ENCODE results near the gene TOGARAM1. TPM values are rescaled to one million over a fixed set of nuclear protein-coding genes. Genes with fewer than 3 reads are reported as not detected.

The TOGARAM1 gene
- total RNA-seq, 1 experiment from 2014 or later, result 6.4 TPM

DNA sequence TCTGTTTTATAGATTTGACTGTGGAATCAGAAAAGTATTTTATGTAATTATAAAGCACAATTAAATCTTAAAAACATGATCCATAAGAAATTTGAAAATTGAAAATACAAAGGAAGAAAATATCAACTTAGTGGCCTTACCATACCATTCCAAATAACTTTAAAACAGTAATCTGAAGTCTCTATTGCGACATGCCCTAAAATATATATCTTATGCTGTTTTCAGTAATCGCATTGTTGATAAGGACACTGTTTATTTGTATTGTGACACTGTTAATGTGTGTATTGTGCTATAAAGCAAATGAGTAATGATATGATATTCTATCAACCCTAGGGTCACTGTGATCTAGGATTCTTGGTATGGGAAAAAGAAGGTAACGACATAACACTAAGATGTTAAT is 7.2 kb upstream of the TOGARAM1 start (continued):
- TF ChIP-seq CDX4 (CRISPR knock-in tag; IDR thresholded peaks at IDR 0.05; ENCODE audit: borderline replicate concordance) (no peak), ZNF138 (CRISPR knock-in tag; conservative IDR thresholded peaks at IDR 0.05) (no peak), GRHL2 (CRISPR knock-in tag; IDR thresholded peaks at IDR 0.05; ENCODE audit: insufficient replicate concordance, severe bottlenecking) (no peak), NFE2L1 (CRISPR knock-in tag; IDR thresholded peaks at IDR 0.05) (no peak), HMGA2 (CRISPR knock-in tag; IDR thresholded peaks at IDR 0.05) (no peak), MXD4 (CRISPR knock-in tag; IDR thresholded peaks at IDR 0.05; ENCODE audit: borderline replicate concordance) (no peak)
- TF ChIP-seq, protein P1, sequence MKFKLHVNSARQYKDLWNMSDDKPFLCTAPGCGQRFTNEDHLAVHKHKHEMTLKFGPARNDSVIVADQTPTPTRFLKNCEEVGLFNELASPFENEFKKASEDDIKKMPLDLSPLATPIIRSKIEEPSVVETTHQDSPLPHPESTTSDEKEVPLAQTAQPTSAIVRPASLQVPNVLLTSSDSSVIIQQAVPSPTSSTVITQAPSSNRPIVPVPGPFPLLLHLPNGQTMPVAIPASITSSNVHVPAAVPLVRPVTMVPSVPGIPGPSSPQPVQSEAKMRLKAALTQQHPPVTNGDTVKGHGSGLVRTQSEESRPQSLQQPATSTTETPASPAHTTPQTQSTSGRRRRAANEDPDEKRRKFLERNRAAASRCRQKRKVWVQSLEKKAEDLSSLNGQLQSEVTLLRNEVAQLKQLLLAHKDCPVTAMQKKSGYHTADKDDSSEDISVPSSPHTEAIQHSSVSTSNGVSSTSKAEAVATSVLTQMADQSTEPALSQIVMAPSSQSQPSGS (CRISPR knock-in tag; IDR thresholded peaks at IDR 0.05; ENCODE audit: borderline replicate concordance, low read depth), result no peak
- TF ChIP-seq, protein P2, sequence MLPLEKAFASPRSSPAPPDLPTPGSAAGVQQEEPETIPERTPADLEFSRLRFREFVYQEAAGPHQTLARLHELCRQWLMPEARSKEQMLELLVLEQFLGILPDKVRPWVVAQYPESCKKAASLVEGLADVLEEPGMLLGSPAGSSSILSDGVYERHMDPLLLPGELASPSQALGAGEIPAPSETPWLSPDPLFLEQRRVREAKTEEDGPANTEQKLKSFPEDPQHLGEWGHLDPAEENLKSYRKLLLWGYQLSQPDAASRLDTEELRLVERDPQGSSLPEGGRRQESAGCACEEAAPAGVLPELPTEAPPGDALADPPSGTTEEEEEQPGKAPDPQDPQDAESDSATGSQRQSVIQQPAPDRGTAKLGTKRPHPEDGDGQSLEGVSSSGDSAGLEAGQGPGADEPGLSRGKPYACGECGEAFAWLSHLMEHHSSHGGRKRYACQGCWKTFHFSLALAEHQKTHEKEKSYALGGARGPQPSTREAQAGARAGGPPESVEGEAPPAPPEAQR (CRISPR knock-in tag; IDR thresholded peaks at IDR 0.05), result no peak

- no peaks in the 10 kb centered on the region for H3K27me3 Mint-ChIP-seq (ENCODE audit: low read depth)
- POLR2A ChIA-PET, result no interaction called here
- TF ChIP-seq ZNF396 (CRISPR knock-in tag; IDR thresholded peaks at IDR 0.05; ENCODE audit: borderline replicate concordance) (no peak), ERG (CRISPR knock-in tag; IDR thresholded peaks at IDR 0.05) (no peak), IRF1 (CRISPR knock-in tag; IDR thresholded peaks at IDR 0.05) (no peak), JUN (CRISPR knock-in tag; IDR thresholded peaks at IDR 0.05) (no peak)
- TF ChIP-seq, protein P3, sequence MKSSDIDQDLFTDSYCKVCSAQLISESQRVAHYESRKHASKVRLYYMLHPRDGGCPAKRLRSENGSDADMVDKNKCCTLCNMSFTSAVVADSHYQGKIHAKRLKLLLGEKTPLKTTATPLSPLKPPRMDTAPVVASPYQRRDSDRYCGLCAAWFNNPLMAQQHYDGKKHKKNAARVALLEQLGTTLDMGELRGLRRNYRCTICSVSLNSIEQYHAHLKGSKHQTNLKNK (CRISPR knock-in tag; IDR thresholded peaks at IDR 0.05), result no peak
- TF ChIP-seq, protein P4, sequence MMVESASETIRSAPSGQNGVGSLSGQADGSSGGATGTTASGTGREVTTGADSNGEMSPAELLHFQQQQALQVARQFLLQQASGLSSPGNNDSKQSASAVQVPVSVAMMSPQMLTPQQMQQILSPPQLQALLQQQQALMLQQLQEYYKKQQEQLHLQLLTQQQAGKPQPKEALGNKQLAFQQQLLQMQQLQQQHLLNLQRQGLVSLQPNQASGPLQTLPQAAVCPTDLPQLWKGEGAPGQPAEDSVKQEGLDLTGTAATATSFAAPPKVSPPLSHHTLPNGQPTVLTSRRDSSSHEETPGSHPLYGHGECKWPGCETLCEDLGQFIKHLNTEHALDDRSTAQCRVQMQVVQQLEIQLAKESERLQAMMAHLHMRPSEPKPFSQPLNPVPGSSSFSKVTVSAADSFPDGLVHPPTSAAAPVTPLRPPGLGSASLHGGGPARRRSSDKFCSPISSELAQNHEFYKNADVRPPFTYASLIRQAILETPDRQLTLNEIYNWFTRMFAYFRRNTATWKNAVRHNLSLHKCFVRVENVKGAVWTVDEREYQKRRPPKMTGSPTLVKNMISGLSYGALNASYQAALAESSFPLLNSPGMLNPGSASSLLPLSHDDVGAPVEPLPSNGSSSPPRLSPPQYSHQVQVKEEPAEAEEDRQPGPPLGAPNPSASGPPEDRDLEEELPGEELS (CRISPR knock-in tag; IDR thresholded peaks at IDR 0.05), result no peak
- TF ChIP-seq, protein P5, sequence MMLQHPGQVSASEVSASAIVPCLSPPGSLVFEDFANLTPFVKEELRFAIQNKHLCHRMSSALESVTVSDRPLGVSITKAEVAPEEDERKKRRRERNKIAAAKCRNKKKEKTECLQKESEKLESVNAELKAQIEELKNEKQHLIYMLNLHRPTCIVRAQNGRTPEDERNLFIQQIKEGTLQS (CRISPR knock-in tag; conservative IDR thresholded peaks at IDR 0.05), result no peak
- CTCF ChIA-PET, result no interaction called here
- no peaks in the 10 kb centered on the region for H3K36me3 Mint-ChIP-seq
- H3K9me3 Mint-ChIP-seq, result no peaks in the 10 kb centered on the region
- H3K27ac Mint-ChIP-seq, result no peak overlapping the region
- no peak overlapping the region for H3K4me3 Mint-ChIP-seq
- DNase-seq (ENCODE audit: low spot score) (no peak), ATAC-seq (no peak)
- H3K4me1 Mint-ChIP-seq, result peaks cover 16% of the 10 kb centered on the region
These were observed 6.5 kb upstream of the TOGARAM1 start for GRCh38 chr14:44955528-44955927.

DNA sequence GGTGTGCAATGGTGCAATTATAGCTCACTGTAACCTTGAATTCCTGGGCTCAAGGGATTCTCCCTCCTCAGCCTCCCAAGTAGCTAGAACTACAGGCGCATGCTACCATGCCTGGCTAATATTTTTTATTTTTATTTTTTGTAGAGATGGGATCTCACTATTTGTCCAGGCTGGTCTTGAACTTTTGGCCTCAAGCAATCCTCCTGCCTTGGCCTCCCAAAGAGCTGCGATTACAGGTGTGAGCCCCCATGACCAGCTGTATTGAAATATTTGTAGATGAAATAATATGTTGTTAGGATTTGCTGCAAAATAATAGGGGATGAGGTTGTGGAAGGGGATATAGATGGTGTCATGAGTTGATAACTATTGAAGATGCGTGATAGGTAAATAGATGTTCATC is 5.1 kb upstream of the TOGARAM1 start:
- TF ChIP-seq SMAD3 (CRISPR knock-in tag; IDR thresholded peaks at IDR 0.05; ENCODE audit: borderline replicate concordance) (no peak), AR (CRISPR knock-in tag; IDR thresholded peaks at IDR 0.05) (no peak), FOXK1 (CRISPR knock-in tag; IDR thresholded peaks at IDR 0.05) (no peak), TCF7 (CRISPR knock-in tag; IDR thresholded peaks at IDR 0.05; ENCODE audit: low read depth) (no peak), ZBTB21 (CRISPR knock-in tag; IDR thresholded peaks at IDR 0.05; ENCODE audit: borderline replicate concordance) (no peak)

More for the DNA sequence above, 5.1 kb upstream of the TOGARAM1 start:
- H3K9me3 Mint-ChIP-seq, result no peaks in the 10 kb centered on the region
- no peak overlapping the region for H3K27ac Mint-ChIP-seq
- H3K27me3 Mint-ChIP-seq (ENCODE audit: low read depth), result no peaks in the 10 kb centered on the region
- H3K4me1 Mint-ChIP-seq, result peaks cover 16% of the 10 kb centered on the region
- H3K36me3 Mint-ChIP-seq, result no peaks in the 10 kb centered on the region
- no peak overlapping the region for H3K4me3 Mint-ChIP-seq
- ChIA-PET POLR2A (no interaction called here), CTCF (no interaction called here)
- no peak for DNase-seq (ENCODE audit: low spot score)
- no peak for ATAC-seq

Data from WTC11 (cell line).